Measurements from ENCODE around the gene LCN9.

GRCh38 chr9:135617991-135618411 is 45.1 kb upstream of the LCN9 start:
- TF ChIP-seq POLR2AphosphoS5 (IDR thresholded peaks at IDR 0.05; ENCODE audit: low read depth, low read length) (no peak), SIN3A (IDR thresholded peaks at IDR 0.05; ENCODE audit: borderline replicate concordance, insufficient read depth, low read length) (no peak), TAF1 (IDR thresholded peaks at IDR 0.05; ENCODE audit: borderline replicate concordance, insufficient read depth, low read length) (no peak)
- TF ChIP-seq, protein P1, sequence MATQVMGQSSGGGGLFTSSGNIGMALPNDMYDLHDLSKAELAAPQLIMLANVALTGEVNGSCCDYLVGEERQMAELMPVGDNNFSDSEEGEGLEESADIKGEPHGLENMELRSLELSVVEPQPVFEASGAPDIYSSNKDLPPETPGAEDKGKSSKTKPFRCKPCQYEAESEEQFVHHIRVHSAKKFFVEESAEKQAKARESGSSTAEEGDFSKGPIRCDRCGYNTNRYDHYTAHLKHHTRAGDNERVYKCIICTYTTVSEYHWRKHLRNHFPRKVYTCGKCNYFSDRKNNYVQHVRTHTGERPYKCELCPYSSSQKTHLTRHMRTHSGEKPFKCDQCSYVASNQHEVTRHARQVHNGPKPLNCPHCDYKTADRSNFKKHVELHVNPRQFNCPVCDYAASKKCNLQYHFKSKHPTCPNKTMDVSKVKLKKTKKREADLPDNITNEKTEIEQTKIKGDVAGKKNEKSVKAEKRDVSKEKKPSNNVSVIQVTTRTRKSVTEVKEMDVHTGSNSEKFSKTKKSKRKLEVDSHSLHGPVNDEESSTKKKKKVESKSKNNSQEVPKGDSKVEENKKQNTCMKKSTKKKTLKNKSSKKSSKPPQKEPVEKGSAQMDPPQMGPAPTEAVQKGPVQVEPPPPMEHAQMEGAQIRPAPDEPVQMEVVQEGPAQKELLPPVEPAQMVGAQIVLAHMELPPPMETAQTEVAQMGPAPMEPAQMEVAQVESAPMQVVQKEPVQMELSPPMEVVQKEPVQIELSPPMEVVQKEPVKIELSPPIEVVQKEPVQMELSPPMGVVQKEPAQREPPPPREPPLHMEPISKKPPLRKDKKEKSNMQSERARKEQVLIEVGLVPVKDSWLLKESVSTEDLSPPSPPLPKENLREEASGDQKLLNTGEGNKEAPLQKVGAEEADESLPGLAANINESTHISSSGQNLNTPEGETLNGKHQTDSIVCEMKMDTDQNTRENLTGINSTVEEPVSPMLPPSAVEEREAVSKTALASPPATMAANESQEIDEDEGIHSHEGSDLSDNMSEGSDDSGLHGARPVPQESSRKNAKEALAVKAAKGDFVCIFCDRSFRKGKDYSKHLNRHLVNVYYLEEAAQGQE (IDR thresholded peaks at IDR 0.05; ENCODE audit: insufficient read depth in 1 of 2, low read depth in 2 of 2, low read length in 2 of 2) = no peak
